ENCODE data around the gene PTGDS. TPM values are rescaled to one million over a fixed set of nuclear protein-coding genes. Genes with fewer than 3 reads are reported as not detected.

Gene PTGDS
- total and polyA plus RNA-seq, 9 of the 15 experiments (the other 6 are each of a cell fraction or from before 2014, with no cell fraction given), result 0.46 to 7.1 (median 2.0) TPM

- intact Hi-C loops (cut with micrococcal nuclease) (loop anchor here (2.0 to 5.0 kb wide), 2 partner anchors 85 to 97 kb away; partner anchors contain the start of genes ABCA2 and PHPT1), in situ Hi-C loops (cut with MboI) (no loop called here)
- BruUV-seq (replicated peaks), result no TSS peak
- CTCF ChIA-PET (ENCODE audit: low intra/inter-chr PET ratio), result no interaction called here
- Histone ChIP-seq H3K79me2 (ENCODE audit: control insufficient read depth, insufficient read depth, low read length) (peaks cover 26% of the 10 kb centered on the region), H3K9me1 (ENCODE audit: control insufficient read depth, insufficient read depth, low read length) (peaks cover 5% of the 10 kb centered on the region), H3K4me1 (replicated peaks in 1 of 2; ENCODE audit: control insufficient read depth in 2 of 2, insufficient read depth in 2 of 2, low read length in 2 of 2) (peaks cover 24 to 92% of the 10 kb centered on the region in 2 experiments), H3K27ac (ENCODE audit: extremely low read depth, low read depth, low read length) (peak overlapping the region; percentile 91), H2AFZ (ENCODE audit: low read depth, low read length) (peak overlapping the region; percentile 81), H3K4me3 (peak overlapping the region; percentile 95), H3K9me3 (replicated peaks; ENCODE audit: control insufficient read depth, insufficient read depth, low read depth, low read length) (no peaks in the 10 kb centered on the region), H3K9ac (ENCODE audit: insufficient read depth in 1 of 2, low read depth in 2 of 2, low read length in 2 of 2) (peak overlapping the region; percentile 90 to 98), H3K27me3 (ENCODE audit: control insufficient read depth in 2 of 2, insufficient read depth in 2 of 2, low read length in 2 of 2) (no peaks in the 10 kb centered on the region), H3K4me2 (ENCODE audit: insufficient read depth, low read length) (peak overlapping the region; percentile 88), H4K20me1 (replicated peaks; ENCODE audit: control insufficient read depth, insufficient read depth, low read length) (no peaks in the 10 kb centered on the region), H3K36me3 (ENCODE audit: control insufficient read depth, insufficient read depth, low read length) (peaks cover 43% of the 10 kb centered on the region; the same call in 2 of the 3 replicates)
- DNase-seq (ENCODE audit: extremely low read depth in 1 of 4, low spot score in 3 of 4) (peak in 1 of 4 experiments; percentile 71), ATAC-seq (peak; percentile 65), FAIRE-seq (no peak)
- 0% methylated on average over 13 of the region's 45 CpGs for WGBS (ENCODE audit: insufficient coverage, low coverage, missing lambda C conversion rate)
- POLR2A ChIA-PET, result interaction anchor here (0.6 to 1.2 kb wide), 5 partner anchors 14 to 63 kb away, joined by 3 to 4 read pairs (median 3); partner anchors contain the start of gene PAXX
- TF ChIP-seq POLR3A (IDR thresholded peaks at IDR 0.05; ENCODE audit: borderline replicate concordance, extremely low read depth, insufficient read depth, insufficient read length), result no peak
- peak; percentile 80 for TF ChIP-seq RBBP5 (IDR thresholded peaks at IDR 0.05; ENCODE audit: borderline replicate concordance, insufficient read depth, low read length, poor library complexity, severe bottlenecking)
- TF ChIP-seq ZNF609 (CRISPR knock-in tag; IDR thresholded peaks at IDR 0.05; ENCODE audit: borderline replicate concordance), result 0 out of 2 replicates have a peak, but pooled peaks have one; percentile 11
- peak in 1 of 2 experiments; percentile 60; a peak in 3 of 4 replicates for TF ChIP-seq UBTF (IDR thresholded peaks at IDR 0.05; ENCODE audit: borderline replicate concordance in 1 of 2, low read depth in 2 of 2, low read length in 2 of 2)
- no peak for TF ChIP-seq MECOM (CRISPR knock-in tag; IDR thresholded peaks at IDR 0.05)
- no peak for TF ChIP-seq ZBTB33 (CRISPR knock-in tag; IDR thresholded peaks at IDR 0.05)
- TF ChIP-seq CTCFL (IDR thresholded peaks at IDR 0.05; ENCODE audit: borderline replicate concordance, insufficient read depth, low read depth, low read length, poor library complexity, severe bottlenecking), result peak; percentile 36
Measured at GRCh38 chr9:136944212-136944518, 33.1 kb upstream of the PTGDS start.
